SW 1271 (cell line): ENCODE data around the gene LARGE2.

Source experiments
- DNase-seq, 2 experiments: peaks; one replicate each; lab custom pipeline; 2025; lab: John Stamatoyannopoulos, UW

LARGE2 gene

GRCh38 chr11:45917286-45917622, 5.2 kb upstream of the LARGE2 start:
- no peak for DNase-seq

- peak; percentile 98 for DNase-seq
These were observed 4.7 kb upstream of the LARGE2 start, which contains the start of gene PEX16 for GRCh38 chr11:45917623-45918330. PEX16 (minus strand) TSS chr11:45917877; CDS start chr11:45917811, 66 bp downstream.

DNA sequence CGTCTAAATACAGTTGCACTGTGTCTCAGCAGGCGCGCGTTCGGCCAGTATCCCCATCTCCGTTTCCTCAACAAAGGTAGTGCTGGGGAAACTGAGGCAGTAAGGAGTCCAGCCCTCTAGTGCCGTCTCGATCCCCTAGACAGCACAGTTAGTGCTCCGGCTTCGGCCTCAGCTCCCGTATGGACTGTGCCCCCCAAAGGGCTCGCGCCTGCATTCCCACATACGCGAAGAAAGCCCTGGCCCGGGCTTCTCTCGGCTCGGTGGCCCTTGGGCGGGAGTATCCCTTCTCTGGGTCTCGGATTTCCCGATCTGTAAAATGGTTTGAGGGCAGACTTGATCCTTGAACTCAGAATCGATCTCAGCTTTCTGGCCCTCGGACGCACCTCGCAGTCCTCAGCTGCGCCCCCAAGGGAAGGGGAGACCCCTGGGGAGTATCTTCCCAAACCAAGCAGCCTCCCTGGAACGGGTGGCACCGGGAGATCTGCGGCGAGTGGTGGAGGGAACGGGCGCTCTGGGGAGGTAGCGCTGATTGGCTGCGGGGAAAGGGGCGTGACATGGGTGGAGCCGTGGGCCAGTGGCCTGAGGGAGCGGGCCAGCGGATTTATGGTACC, 4.0 kb upstream of the LARGE2 start:
- DNase-seq, result peak; percentile 12 to 80

DNA sequence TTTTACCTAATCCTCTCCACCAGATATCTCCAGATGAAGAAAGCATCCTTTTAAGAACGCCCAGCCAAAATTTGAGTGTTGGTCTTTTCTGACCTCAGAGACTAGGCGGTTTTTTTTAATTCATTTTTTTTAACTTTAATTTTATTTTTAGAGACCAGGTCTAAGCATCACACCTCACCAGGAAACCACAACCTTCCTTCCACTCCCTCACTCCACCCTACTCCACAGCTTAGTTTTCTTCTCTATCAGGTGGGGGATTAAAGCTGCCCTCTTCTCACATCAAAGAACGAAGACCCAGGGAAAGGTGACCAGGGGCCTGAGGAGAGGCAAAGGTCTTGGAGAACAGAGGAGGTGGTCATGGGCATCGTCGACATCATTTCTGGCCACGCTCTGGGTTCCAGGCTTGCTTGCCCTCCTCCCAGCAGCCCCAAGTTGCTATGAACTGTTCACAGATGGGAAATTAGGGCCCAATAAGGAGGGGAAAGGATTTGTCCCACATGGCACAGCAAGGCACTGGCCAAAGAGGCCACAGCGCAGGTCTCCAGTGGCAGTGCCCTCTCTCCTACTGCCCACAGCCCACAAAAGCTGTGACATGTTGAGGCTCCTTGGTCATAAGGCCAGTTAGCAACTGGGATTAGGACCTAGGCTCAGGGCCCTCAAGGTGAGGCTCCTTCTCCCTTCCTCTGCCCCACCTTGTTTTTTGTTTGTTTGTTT, 3.3 kb upstream of the LARGE2 start:
- no peak for DNase-seq

DNA sequence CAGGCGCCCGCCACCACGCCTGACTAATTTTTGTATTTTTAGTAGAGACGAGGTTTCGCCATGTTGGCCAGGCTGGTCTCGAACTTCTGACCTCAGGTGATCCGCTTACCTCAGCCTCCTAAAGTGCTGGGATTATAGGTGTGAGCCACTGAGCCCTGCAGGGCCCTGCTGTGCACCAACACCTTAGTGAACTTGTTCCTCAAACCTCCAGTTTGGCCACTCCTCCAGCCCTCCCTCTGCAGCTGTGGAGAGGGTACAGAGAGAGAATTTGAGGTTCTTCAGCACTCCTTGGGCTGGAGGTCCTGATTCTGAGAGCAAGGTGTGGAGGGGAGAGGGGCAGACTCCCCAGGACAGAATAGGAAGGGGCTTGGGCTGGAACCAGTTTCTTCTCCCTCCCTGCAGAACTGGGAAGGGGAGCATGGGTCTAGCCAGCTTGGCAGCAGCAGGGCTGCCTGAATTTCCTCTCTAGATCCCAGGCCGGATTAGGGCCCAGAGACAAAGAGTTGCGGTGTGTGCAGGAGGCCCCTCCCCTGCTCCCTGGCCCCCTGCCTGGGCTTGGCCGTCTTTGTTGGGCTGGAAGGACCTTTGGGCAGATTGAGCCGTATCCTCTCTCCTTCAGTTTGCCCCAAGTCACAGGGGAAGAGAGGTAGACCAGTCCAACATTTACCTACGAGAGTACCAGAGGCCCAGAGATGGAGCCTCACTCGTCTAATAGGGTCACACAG, 2.5 kb upstream of the LARGE2 start:
- no peak for DNase-seq

DNA sequence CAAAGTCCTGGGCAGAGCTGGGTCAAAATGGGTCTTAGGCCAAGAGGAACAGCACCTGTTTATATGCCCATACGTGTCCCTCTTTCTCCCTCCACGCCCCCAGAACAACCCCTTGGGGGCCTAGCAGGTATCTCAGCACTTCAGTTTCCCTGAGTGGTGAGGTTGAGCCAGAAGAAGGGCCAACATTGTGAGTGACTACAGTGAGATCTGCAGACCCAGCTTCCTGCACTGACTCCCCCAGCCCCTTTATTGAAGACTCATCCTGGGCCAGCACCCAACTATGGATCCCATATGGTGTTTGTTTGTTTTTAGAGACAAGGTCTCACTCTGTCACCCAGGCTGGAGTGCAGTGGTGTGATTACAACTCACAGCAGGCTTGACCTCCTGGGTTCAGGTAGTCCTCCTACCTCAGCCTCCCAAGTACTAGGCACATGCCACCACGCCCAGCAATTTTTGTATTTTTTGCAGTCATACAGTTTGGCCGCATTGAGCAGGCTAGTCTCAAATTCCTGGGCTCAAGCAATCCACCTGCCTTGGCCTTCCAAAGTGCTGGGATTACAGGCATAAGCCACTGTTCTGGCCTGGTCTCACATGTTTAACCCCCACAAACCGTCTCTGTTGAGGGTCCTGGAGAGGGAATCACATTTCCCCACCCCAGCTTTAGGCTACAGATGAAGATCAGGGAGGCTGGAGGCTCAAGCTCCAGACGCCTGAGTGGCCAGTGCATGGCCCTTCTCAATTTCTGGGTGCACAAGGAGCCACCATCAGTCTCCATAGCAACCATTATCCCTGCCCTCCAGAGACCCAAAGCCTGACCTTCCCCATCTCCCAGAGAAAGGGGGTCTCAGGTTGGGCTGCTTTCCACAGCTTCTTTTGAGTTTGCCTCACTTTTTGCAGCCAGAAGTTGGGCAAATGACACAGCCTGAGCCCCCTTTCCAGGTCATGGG, 1.7 kb upstream of the LARGE2 start:
- no peak for DNase-seq

GRCh38 chr11:45921561-45922424, 663 bp upstream of the LARGE2 start:
- DNase-seq, result no peak

- no peak for DNase-seq
These were observed 1.8 kb downstream of the LARGE2 start for GRCh38 chr11:45924036-45924915.

DNA sequence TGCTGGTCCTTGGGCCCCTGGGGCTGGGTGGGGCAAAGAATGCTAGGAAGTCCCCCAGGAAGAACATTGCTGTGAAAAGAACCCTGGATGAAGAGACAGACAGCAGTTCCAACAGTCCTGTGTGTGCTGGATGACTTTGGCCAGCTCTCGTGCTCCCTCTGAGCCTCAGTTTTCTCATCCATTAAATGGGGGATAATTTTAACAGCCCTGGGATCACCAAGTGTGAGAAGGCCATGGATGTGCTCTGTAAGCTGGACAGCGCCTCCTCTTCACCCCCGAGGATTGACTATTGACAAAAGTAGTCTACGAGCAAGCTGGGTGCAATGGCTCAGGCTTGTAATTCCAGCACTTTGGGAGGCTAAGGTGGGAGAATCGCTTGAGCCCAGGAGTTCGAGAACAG, 2.5 kb downstream of the LARGE2 start:
- DNase-seq, result no peak

GRCh38 chr11:45925550-45925949, 3.1 kb downstream of the LARGE2 start:
- DNase-seq, result no peak

DNA sequence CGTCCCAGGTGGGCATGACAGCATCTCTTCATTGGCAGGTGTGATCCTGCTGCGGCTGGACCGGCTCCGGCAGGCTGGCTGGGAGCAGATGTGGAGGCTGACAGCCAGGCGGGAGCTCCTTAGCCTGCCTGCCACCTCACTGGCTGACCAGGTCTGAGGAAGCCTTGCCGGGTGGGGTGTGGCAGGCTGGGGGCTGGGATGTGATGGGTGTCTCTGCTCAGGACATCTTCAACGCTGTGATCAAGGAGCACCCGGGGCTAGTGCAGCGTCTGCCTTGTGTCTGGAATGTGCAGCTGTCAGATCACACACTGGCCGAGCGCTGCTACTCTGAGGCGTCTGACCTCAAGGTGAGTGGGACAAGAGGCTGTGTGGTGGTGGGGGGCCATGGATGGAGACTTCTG, 3.5 kb downstream of the LARGE2 start:
- DNase-seq, result no peak

GRCh38 chr11:45926536-45927331, 4.3 kb downstream of the LARGE2 start:
- DNase-seq, result no peak

GRCh38 chr11:45927332-45927683, 4.9 kb downstream of the LARGE2 start:
- DNase-seq, result no peak

DNA sequence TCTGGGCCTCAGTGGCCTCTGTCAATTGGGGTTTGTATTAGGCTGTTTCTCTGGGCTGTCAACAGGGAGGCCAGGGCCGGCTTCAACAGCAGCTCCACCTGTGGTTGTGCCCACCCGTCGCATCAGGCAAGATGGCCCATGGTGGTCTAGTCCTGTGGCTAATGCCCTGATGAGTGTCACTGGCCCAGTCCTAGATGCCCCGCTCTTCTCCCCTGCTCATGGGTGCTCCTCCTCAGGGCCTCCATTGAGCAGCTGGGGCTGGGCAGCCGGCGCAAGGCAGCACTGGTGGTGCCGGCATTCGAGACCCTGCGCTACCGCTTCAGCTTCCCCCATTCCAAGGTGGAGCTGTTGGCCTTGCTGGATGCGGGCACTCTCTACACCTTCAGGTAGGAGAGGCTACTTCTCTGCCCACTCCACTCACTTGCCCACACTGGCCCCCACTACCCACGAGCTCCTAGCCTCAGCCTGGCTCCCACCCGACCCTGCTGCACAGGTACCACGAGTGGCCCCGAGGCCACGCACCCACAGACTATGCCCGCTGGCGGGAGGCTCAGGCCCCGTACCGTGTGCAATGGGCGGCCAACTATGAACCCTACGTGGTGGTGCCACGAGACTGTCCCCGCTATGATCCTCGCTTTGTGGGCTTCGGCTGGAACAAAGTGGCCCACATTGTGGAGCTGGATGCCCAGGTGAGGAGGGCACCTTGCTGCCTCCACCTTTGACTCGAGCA, 5.4 kb downstream of the LARGE2 start:
- DNase-seq, result no peak

GRCh38 chr11:45928535-45929215, 6.2 kb downstream of the LARGE2 start:
- DNase-seq, result no peak

- no peak for DNase-seq
These were observed 7.1 kb downstream of the LARGE2 start for GRCh38 chr11:45929486-45930030.
